Measurements from ENCODE around the gene GLIS1. TPM values are rescaled to one million over a fixed set of nuclear protein-coding genes. Genes with fewer than 3 reads are reported as not detected.

GLIS1 gene
- total and polyA plus RNA-seq, 2 experiments from 2014 or later = 0.26 to 0.31 TPM

GRCh38 chr1:53740621-53741105, 1.7 kb upstream of the GLIS1 start:
- ATAC-seq (no peak), DNase-seq (ENCODE audit: low spot score) (no peak)
- no peaks in the 10 kb centered on the region for H3K79me2 ChIP-seq (replicated peaks; ENCODE audit: insufficient read depth)
- H3K27me3 Mint-ChIP-seq (ENCODE audit: insufficient read depth, low read depth, poor library complexity) = peaks cover 50% of the 10 kb centered on the region
- no peaks in the 10 kb centered on the region for H4K20me1 ChIP-seq (replicated peaks; ENCODE audit: insufficient read depth)
- no peak overlapping the region for H3K4me2 ChIP-seq
- TF ChIP-seq POLR2AphosphoS5 (IDR thresholded peaks at IDR 0.05; ENCODE audit: low read depth) (no peak), REST (IDR thresholded peaks at IDR 0.05; ENCODE audit: unreplicated experiment) (no peak), NANOG (IDR thresholded peaks at IDR 0.05; ENCODE audit: borderline replicate concordance) (no peak), CREB1 (CRISPR knock-in tag; IDR thresholded peaks at IDR 0.05; ENCODE audit: low read depth) (no peak), CTCF (conservative IDR thresholded peaks at IDR 0.05; ENCODE audit: low read depth in 2 of 2) (no peak), JUNB (IDR thresholded peaks at IDR 0.05; ENCODE audit: unreplicated experiment) (no peak), STAT1 (IDR thresholded peaks at IDR 0.05; ENCODE audit: unreplicated experiment) (no peak), EZH2 (IDR thresholded peaks at IDR 0.05; ENCODE audit: low read depth, unreplicated experiment) (no peak), ETS1 (IDR thresholded peaks at IDR 0.05) (no peak), ZNF114 (CRISPR knock-in tag; IDR thresholded peaks at IDR 0.05) (no peak), ZNF331 (CRISPR knock-in tag; IDR thresholded peaks at IDR 0.05; ENCODE audit: low read depth) (no peak), EZH2phosphoT487 (IDR thresholded peaks at IDR 0.05; ENCODE audit: unreplicated experiment) (no peak), ZNF462 (CRISPR knock-in tag; IDR thresholded peaks at IDR 0.05) (no peak)
- H3K4me3 Mint-ChIP-seq = no peak overlapping the region
- H3K36me3 ChIP-seq (ENCODE audit: insufficient read depth) = no peaks in the 10 kb centered on the region
- H3K4me1 ChIP-seq (ENCODE audit: insufficient read depth) = 0 out of 2 replicates have a peak, but pooled peaks cover 3% of the 10 kb centered on the region
- H3F3A ChIP-seq (replicated peaks; ENCODE audit: low read depth) = peaks cover 4% of the 10 kb centered on the region; the same call in 1 of the 2 replicates
- no peaks in the 10 kb centered on the region for H3K36me3 Mint-ChIP-seq (ENCODE audit: low read depth)
- no peaks in the 10 kb centered on the region for H3K9me2 ChIP-seq (ENCODE audit: insufficient read depth)
- no peaks in the 10 kb centered on the region; the same call in 2 of the 3 replicates for H3K4me1 Mint-ChIP-seq
- no peak overlapping the region for H2AFZ ChIP-seq
- peaks cover 63% of the 10 kb centered on the region for H3K27me3 ChIP-seq (ENCODE audit: insufficient read depth)
- no peaks in the 10 kb centered on the region for H3K9me3 Mint-ChIP-seq
- no peak overlapping the region for H3K4me3 ChIP-seq
- no peak overlapping the region for H3K27ac ChIP-seq (ENCODE audit: low read depth)
- H3K27ac Mint-ChIP-seq = no peak overlapping the region

Measured in GM23338 (cell line).